Hepatocyte (in vitro differentiated cells): ENCODE measurements around the gene MTNR1A.

Experiments used
- EZH2 ChIP-seq: fragments of 200-600 bp; sonication (generic); IDR thresholded peaks from 2 replicates; pipeline ENCODE4 v1.6.1; 2016; ENCODE audit warnings: antibody characterized with exemption, mild to moderate bottlenecking, borderline replicate concordance
- EZH2phosphoT487 ChIP-seq: fragments of 200-600 bp; sonication (generic); IDR thresholded peaks from one replicate; pipeline ENCODE4 v1.6.1; 2018; ENCODE audit warnings: antibody characterized with exemption, mild to moderate bottlenecking, low read depth, moderate library complexity; ENCODE audit not compliant: unreplicated experiment, severe bottlenecking
- TF ChIP-seq, protein P1 (sequence below): fragments of 200-600 bp; sonication (generic); IDR thresholded peaks from 2 replicates; pipeline ENCODE4 v1.5.1; 2016; ENCODE audit warnings: antibody characterized with exemption, mild to moderate bottlenecking; ENCODE audit not compliant: poor library complexity

- TF ChIP-seq, protein P1, sequence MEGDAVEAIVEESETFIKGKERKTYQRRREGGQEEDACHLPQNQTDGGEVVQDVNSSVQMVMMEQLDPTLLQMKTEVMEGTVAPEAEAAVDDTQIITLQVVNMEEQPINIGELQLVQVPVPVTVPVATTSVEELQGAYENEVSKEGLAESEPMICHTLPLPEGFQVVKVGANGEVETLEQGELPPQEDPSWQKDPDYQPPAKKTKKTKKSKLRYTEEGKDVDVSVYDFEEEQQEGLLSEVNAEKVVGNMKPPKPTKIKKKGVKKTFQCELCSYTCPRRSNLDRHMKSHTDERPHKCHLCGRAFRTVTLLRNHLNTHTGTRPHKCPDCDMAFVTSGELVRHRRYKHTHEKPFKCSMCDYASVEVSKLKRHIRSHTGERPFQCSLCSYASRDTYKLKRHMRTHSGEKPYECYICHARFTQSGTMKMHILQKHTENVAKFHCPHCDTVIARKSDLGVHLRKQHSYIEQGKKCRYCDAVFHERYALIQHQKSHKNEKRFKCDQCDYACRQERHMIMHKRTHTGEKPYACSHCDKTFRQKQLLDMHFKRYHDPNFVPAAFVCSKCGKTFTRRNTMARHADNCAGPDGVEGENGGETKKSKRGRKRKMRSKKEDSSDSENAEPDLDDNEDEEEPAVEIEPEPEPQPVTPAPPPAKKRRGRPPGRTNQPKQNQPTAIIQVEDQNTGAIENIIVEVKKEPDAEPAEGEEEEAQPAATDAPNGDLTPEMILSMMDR: no peak
- TF ChIP-seq EZH2phosphoT487 (no peak), EZH2 (no peak)
Observed at GRCh38 chr4:186516287-186516686, 39.1 kb downstream of the MTNR1A start.
